T-helper 2 cell treated with Interferon-gamma antibody and Interleukin-4, amounts not matched to agents 5 μg/mL and 100 μg/mL, for 36 hours (primary cell): ENCODE results near the gene POLR2E.

Experiments
- DNase-seq: peaks from one replicate; pipeline ENCODE4 v3.0.0; 2021; ENCODE audit warnings: low spot score
- H3K27ac Mint-ChIP-seq: one replicate; pipeline ENCODE4 v1.8.0; 2021; ENCODE audit warnings: mild to moderate bottlenecking, mixed read lengths
- H3K27me3 Mint-ChIP-seq: one replicate; pipeline ENCODE4 v1.8.0; 2021; ENCODE audit warnings: low read depth, mixed read lengths
- H3K36me3 Mint-ChIP-seq: one replicate; pipeline ENCODE4 v1.8.0; 2021; ENCODE audit warnings: low read depth, mixed read lengths
- H3K4me1 Mint-ChIP-seq: one replicate; pipeline ENCODE4 v1.8.0; 2021; ENCODE audit warnings: low read depth, mixed read lengths
- H3K4me3 Mint-ChIP-seq: one replicate; pipeline ENCODE4 v1.8.0; 2022; ENCODE audit warnings: mild to moderate bottlenecking, moderate library complexity, mixed read lengths
- H3K9me3 Mint-ChIP-seq: one replicate; pipeline ENCODE4 v1.8.0; 2021; ENCODE audit warnings: mixed read lengths

Gene POLR2E

DNA sequence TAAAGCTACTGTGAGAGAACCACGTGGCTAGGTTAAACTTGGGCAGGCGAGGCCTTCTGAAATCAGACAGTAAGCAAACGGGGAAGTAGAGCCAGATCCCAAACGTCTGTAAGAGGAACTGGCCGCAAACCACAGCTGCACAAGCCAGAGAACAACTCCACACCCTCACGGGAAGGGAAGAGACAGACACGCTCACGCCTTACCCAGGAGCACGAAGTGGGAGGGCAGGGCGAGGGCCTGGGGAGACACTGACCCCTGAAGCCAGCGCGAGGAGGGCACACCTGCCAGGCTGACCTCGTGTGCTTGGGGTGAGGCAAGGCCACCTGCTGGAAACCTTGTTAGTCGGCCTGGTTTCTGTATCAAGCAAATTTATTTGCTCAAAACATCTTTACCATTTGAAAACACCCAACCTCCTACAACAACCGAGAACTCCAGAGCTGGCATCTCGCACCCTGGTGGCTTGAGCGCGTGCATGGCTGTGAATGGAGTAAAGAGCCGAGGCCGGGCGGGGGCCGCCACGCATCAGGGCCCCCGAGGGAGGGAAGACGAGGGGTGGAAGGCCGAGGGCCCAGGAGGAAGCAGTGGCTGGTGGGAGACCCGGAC is 7.3 kb downstream of the POLR2E start:
- H3K27ac Mint-ChIP-seq = peak overlapping the region; percentile 77
- DNase-seq = no peak
- peaks cover 21% of the 10 kb centered on the region for H3K4me1 Mint-ChIP-seq
- no peaks in the 10 kb centered on the region for H3K9me3 Mint-ChIP-seq
- no peaks in the 10 kb centered on the region for H3K27me3 Mint-ChIP-seq
- peak overlapping the region; percentile 52 for H3K4me3 Mint-ChIP-seq
- H3K36me3 Mint-ChIP-seq = peaks cover 43% of the 10 kb centered on the region

DNA sequence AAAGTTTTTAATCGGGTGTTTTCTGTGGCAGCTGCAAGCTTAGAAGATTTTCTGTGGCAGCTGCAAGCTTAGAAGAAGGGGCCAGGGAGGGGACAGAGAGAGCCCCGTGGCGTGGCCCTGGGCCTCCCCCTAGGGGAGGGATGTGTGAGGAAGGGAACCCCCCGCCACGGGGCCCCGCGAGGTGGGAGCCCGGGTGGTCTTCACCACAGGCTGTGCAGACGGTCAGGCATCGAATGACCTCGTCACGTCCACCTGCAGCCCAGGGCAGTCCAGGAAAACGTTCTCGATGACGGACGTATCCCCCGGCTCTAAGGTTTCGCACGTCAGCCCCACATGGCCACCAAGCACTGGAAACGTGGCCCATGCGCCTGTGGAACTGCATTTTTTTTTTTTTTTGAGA is 8.6 kb downstream of the POLR2E start:
- Mint-ChIP-seq H3K4me1 (peaks cover 21% of the 10 kb centered on the region), H3K36me3 (peaks cover 50% of the 10 kb centered on the region), H3K4me3 (no peak overlapping the region), H3K27ac (peak overlapping the region; percentile 26), H3K9me3 (no peaks in the 10 kb centered on the region), H3K27me3 (no peaks in the 10 kb centered on the region)
- DNase-seq = no peak

DNA sequence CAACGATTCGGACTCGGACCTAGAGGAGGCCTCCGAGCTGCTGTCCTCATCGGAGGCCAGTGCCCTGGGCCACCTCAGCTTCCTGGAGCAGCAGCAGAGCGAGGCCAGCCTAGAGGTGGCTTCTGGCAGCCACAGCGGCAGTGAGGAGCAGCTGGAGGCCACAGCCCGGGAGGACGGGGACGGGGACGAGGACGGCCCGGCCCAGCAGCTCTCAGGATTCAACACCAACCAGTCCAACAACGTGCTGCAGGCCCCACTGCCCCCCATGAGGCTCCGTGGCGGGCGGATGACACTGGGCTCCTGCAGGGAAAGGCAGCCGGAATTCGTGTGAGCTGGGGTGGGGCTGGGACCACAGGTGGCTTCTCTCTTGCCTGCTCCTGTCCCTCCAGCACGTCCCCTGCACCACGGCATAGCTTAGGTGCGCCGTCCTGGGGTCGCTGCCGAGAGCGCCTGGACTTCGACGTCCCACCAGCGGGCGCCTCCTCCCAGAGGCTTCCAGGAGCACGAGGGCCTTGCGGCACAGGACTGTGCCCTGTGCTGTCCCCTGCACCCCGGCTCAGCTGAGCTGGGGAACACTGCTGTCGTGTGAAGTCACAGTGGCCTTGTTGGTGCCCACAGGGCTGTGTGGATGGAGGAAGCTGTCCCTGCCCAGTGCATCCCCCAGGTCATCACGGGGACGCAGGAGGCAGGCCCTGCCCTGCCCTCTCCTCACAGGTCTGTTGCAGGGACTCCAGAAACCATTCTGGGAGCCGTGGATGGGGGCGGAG is 9.3 kb downstream of the POLR2E start:
- no peaks in the 10 kb centered on the region for H3K27me3 Mint-ChIP-seq
- no peak for DNase-seq
- H3K4me1 Mint-ChIP-seq = peaks cover 24% of the 10 kb centered on the region
- peak overlapping the region; percentile 87 for H3K27ac Mint-ChIP-seq
- H3K4me3 Mint-ChIP-seq = no peak overlapping the region
- H3K9me3 Mint-ChIP-seq = no peaks in the 10 kb centered on the region
- peaks cover 55% of the 10 kb centered on the region for H3K36me3 Mint-ChIP-seq

DNA sequence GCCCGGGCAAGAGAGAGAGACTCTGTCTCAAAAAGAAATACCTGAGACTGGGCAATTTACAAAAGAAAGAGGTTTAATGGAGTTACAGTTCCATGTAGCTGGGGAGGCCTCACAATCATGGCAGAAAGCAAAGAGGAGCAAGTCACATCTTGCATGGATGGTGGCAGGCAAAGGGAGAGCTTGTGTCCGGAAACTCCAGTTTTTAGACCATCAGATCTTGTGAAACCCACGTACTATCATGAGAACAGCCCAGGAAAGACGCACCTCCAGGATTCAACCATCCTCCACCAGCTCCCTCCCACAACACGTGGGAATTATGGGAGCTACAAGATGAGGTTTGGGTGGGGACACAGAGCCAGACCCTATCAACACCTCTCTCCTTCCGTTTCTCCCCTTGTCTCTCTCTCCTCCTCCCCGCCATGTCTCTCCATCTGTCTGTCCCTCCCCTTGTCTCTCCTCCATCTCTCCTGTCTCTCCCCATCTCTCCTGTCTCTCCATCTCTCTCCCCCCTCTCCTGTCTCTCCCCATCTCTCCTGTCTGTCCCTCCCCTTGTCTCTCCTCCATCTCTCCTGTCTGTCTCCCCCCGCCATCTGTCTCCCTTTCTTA is 10.0 kb downstream of the POLR2E start:
- DNase-seq = no peak
- Mint-ChIP-seq H3K4me3 (no peak overlapping the region), H3K4me1 (peaks cover 24% of the 10 kb centered on the region), H3K9me3 (no peaks in the 10 kb centered on the region), H3K27me3 (no peaks in the 10 kb centered on the region), H3K27ac (peak overlapping the region; percentile 87), H3K36me3 (peaks cover 58% of the 10 kb centered on the region)

DNA sequence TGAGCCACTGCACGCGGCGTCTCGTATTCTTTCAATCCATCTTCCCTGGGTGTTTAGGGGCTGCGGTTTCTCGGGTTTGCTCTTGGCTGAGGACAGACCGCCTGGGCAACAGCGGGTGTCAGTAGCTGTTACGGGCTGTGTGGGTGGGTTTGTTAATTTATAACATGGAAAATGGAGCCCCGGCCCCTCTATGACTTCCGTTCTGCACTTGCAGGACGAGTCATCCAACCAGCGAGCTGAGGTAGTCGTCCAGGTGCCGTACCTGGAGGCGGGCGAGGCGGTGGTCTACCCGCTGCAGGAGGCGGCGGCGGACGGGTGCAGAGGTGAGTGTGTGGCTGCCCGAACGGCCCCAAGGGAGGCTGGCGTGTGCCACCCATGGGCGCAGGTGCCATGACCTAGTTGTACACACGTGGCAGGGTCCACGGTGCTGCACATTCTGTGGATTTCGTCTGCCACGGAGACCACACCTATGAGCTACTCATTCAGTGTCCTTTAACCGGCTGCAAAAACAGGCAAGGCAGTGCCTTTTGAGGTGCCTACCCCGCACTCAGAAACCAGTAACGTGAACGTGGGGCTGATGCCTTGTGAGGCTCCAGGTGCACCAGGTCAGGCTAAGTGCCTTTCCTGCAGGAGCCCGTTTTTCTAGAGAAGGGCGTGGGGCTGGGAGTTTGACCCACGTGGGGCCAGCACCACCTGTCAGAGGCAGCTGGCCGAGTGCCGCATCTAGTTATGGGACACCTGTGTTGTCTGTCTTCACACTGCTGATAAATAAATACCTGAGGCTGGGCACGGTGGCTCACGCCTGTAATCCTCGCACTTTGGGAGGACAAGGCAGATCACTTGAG is 10.9 kb downstream of the POLR2E start:
- H3K27ac Mint-ChIP-seq = peak overlapping the region; percentile 60
- no peak overlapping the region for H3K4me3 Mint-ChIP-seq
- peaks cover 24% of the 10 kb centered on the region for H3K4me1 Mint-ChIP-seq
- H3K36me3 Mint-ChIP-seq = peaks cover 66% of the 10 kb centered on the region
- H3K9me3 Mint-ChIP-seq = no peaks in the 10 kb centered on the region
- no peak for DNase-seq
- H3K27me3 Mint-ChIP-seq = no peaks in the 10 kb centered on the region

DNA sequence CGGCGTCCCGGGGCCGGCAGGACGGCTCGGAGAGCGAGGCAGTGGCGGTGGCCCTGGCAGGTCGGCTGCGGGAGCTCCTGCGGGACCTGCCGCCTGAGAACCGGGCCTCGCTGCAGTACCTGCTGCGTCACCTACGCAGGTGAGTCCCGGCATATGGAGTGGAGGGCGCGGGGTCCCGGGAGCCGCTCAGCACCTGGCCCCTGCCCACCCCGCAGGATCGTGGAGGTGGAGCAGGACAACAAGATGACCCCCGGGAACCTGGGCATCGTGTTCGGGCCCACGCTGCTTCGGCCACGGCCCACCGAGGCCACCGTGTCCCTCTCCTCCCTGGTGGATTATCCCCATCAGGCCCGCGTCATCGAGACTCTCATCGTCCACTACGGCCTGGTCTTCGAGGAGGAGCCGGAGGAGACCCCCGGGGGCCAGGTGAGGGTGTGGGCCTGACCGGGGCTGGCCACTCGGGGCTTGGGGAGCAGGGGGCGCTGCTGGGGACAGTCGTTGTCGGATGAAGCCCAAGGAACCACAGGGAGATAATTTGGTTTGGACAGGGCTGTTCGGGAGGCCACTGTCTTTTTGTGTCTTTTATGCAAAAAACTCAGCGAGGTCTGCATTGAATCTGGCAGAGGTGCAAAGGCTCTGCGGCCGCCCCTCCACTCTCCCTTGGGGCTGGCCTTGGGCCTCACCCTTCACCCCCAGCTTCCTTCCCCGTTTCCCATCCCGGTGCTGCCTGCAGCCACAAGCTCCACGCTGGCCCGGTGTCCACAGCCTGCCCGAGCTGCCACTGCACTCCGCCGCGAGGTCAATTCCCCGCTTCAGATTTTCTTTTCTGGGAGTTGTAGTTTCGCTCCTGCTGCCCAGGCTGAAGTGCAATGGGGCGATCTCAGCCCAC is 12.0 kb downstream of the POLR2E start:
- no peaks in the 10 kb centered on the region for H3K27me3 Mint-ChIP-seq
- H3K4me1 Mint-ChIP-seq = peaks cover 22% of the 10 kb centered on the region
- peak overlapping the region; percentile 89 for H3K27ac Mint-ChIP-seq
- DNase-seq = no peak
- no peaks in the 10 kb centered on the region for H3K9me3 Mint-ChIP-seq
- peaks cover 69% of the 10 kb centered on the region for H3K36me3 Mint-ChIP-seq
- no peak overlapping the region for H3K4me3 Mint-ChIP-seq

DNA sequence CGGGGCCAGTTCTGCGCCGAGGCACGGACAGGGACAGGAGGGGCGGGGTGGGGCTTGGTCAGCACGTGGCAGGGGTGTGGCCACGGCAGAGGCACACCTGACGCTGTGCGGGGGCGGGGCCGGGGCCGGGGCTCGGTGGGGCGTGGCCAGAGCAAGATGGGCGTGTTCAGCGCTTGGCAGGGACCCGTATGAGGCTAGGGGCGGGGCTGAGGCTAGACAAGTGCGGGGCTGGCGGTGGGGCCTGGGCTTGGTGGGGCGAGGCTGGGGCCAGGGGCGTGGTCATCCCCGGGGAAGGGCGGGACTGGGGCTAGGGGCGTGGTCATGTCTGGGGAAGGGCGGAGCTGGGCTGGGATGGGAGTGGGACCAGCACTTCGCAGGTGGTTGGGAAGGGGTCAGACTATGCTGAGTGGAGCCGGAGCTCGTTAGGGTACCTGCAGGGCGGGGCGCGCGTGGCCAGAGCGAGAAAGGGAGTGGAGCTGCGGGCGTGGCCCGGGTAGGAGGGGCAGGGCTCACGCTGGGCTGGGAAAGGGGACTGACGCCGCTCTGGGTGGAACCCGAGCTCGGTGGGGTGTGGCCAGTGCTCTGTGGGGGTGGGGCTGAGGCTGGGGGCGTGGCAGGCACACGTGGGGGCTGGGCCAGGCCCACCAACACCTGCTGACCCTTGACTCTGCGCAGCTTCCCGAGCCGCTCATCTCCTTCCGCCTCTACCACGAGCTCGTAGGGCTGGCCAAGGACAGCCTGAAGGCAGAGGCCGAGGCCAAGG is 12.8 kb downstream of the POLR2E start:
- Mint-ChIP-seq H3K27me3 (no peaks in the 10 kb centered on the region), H3K4me1 (peaks cover 14% of the 10 kb centered on the region), H3K4me3 (no peak overlapping the region), H3K36me3 (peaks cover 68% of the 10 kb centered on the region), H3K27ac (peak overlapping the region; percentile 89), H3K9me3 (no peaks in the 10 kb centered on the region)
- DNase-seq = peak; percentile 68

DNA sequence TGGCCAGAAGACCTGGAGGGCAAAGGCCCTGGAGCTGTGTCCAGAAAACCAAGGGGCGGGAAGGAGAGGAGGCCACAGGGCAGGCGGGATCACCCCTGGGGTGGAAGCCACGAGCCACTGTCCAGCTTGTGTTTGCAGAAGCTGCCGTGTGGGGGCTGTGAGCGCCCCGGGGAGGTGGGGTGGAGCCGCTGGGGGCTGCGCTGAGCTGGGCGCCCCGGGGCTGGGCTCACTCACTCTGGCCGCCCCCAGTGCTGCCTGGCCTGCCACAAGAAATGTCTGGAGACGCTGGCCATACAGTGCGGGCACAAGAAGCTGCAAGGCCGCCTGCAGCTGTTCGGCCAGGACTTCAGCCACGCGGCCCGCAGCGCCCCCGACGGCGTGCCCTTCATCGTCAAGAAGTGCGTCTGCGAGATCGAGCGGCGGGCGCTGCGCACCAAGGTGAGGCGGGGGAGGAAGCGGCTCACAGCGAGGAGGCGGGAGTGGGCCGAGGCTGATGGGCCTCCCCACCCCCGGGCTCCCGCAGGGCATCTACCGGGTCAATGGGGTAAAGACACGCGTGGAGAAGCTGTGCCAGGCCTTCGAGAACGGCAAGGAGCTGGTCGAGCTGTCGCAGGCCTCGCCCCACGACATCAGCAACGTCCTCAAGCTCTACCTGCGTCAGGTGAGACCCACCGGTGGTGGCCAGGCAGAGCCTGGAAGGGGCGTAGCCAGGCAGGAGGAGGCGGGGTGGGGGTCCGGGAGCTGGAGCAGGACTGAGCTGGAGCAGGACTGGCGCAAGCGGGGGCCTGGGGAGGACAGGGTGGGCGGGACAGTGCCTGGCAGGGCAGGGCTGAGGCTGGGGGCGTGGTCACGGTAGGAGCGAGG is 13.6 kb downstream of the POLR2E start:
- H3K9me3 Mint-ChIP-seq = no peaks in the 10 kb centered on the region
- peak overlapping the region; percentile 89 for H3K27ac Mint-ChIP-seq
- peaks cover 19% of the 10 kb centered on the region for H3K4me1 Mint-ChIP-seq
- peaks cover 76% of the 10 kb centered on the region for H3K36me3 Mint-ChIP-seq
- peak overlapping the region; percentile 5 for H3K4me3 Mint-ChIP-seq
- no peak for DNase-seq
- H3K27me3 Mint-ChIP-seq = no peaks in the 10 kb centered on the region

DNA sequence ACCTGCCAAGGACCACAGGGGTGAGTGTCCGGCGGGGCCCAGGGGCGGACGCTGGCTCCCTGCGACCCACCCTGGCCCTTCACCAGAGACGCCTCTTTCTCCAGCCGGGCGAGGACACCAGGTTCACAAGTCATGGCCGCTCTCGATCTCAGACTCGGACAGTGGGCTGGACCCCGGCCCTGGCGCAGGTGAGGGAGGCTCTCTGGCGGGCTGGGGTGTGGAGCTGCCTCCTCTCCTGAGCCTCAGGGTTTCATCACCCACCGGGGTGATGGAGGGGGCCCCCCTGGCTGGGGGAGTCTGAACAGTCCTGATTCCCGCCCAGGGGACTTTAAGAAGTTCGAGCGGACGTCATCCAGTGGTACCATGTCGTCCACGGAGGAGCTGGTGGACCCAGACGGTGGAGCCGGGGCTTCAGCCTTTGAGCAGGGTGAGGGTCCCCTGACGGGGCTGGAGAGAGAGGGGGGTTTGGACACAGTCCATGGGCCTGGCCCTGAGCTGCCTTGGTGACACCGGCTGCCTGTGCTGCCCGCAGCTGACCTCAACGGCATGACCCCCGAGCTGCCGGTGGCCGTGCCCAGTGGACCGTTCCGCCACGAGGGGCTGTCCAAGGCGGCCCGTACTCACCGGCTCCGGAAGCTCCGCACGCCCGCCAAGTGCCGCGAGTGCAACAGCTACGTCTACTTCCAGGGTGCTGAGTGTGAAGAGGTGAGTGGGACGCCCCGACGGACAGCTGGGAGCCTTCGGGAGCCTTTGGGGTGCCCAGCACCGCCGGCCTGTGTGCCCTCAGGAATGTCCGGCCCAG is 14.6 kb downstream of the POLR2E start:
- peak overlapping the region; percentile 77 for H3K27ac Mint-ChIP-seq
- peak overlapping the region; percentile 18 for H3K4me3 Mint-ChIP-seq
- H3K27me3 Mint-ChIP-seq = no peaks in the 10 kb centered on the region
- peaks cover 22% of the 10 kb centered on the region for H3K4me1 Mint-ChIP-seq
- DNase-seq = no peak
- peaks cover 76% of the 10 kb centered on the region for H3K36me3 Mint-ChIP-seq
- H3K9me3 Mint-ChIP-seq = no peaks in the 10 kb centered on the region

DNA sequence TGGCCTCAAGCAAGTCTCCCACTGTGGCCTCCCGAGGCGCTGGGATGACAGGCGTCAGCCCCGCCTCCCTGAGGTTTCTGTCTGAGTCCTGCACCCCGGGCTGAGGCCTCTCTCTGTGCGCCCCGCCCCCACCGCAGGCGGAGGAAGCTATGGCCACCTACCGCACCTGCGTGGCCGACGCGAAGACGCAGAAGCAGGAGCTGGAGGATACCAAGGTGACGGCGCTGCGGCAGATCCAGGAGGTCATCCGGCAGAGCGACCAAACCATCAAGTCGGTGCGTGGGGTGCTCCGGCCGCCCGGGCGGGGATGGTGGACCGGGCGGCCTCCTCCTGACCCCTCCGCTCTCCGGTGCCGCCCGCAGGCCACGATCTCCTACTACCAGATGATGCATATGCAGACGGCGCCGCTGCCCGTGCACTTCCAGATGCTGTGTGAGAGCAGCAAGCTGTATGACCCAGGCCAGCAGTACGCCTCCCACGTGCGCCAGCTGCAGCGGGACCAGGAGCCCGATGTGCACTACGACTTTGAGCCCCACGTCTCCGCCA is 15.5 kb downstream of the POLR2E start:
- peak overlapping the region; percentile 64 for H3K27ac Mint-ChIP-seq
- H3K4me1 Mint-ChIP-seq = peaks cover 21% of the 10 kb centered on the region
- no peaks in the 10 kb centered on the region for H3K27me3 Mint-ChIP-seq
- peak; percentile 72 for DNase-seq
- no peaks in the 10 kb centered on the region for H3K9me3 Mint-ChIP-seq
- peak overlapping the region; percentile 88 for H3K4me3 Mint-ChIP-seq
- H3K36me3 Mint-ChIP-seq = peaks cover 69% of the 10 kb centered on the region

DNA sequence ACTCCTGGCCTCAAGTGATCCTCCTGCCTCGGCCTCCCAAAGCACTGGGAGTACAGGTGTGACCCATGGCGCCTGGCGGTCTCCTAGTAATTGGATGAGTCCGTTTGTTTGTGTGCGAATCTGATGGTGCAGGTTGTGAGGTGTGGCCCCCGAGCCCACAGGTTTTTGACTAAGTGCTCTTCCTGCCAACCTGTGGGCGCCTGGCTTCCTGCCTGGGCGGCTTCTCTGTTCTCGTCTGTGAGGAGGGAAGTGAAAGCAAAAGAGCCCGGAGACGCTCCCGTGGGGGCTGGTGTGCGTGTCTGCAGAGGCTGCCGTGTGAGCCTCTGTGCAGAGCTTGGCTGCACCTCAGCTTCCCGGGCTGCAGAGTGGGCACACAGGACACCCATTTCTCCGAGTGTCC is 18.2 kb downstream of the POLR2E start:
- Mint-ChIP-seq H3K27me3 (no peaks in the 10 kb centered on the region), H3K9me3 (no peaks in the 10 kb centered on the region), H3K36me3 (peaks cover 69% of the 10 kb centered on the region), H3K4me3 (peak overlapping the region; percentile 88), H3K27ac (peak overlapping the region; percentile 93), H3K4me1 (peaks cover 34% of the 10 kb centered on the region)
- DNase-seq = peak; percentile 93
